Osteoblast (primary cell): ENCODE results near the gene LRRC36. TPM values are rescaled to one million over a fixed set of nuclear protein-coding genes. Genes with fewer than 3 reads are reported as not detected.

Experiments used
- DNase-seq: peaks from one replicate; pipeline ENCODE4 v3.0.0; 2011; ENCODE audit warnings: low spot score, mixed read lengths; ENCODE audit not compliant: insufficient read length; ENCODE audit errors: missing footprints
- H2AFZ ChIP-seq: 2 replicates; pipeline ENCODE4 v1.6.0; 2011; ENCODE audit warnings: mild to moderate bottlenecking, low read length
- H3K27ac ChIP-seq: 2 replicates; pipeline ENCODE4 v1.5.1; 2011; ENCODE audit warnings: mild to moderate bottlenecking, low read depth, low read length, moderate library complexity
- H3K27me3 ChIP-seq: 2 replicates; pipeline ENCODE4 v1.6.0; 2012; ENCODE audit warnings: mild to moderate bottlenecking, control low read depth, inconsistent platforms, low read length, moderate library complexity; ENCODE audit not compliant: insufficient read depth
- H3K36me3 ChIP-seq: 2 replicates; pipeline ENCODE4 v1.5.1; 2011; ENCODE audit warnings: mild to moderate bottlenecking, low read length, control low read depth, moderate library complexity; ENCODE audit not compliant: insufficient read depth
- H3K4me1 ChIP-seq: 2 replicates; pipeline ENCODE4 v1.5.1; 2011; ENCODE audit warnings: mild to moderate bottlenecking, low read length, control low read depth, moderate library complexity; ENCODE audit not compliant: insufficient read depth
- H3K4me2 ChIP-seq: 2 replicates; pipeline ENCODE4 v1.6.0; 2011; ENCODE audit warnings: mild to moderate bottlenecking, low read length; ENCODE audit not compliant: insufficient read depth
- H3K4me3 ChIP-seq: fragments of 200-600 bp; sonication (generic); 3 replicates; pipeline ENCODE4 v1.5.1; 2012; ENCODE audit warnings: mild to moderate bottlenecking, low read length, inconsistent platforms; ENCODE audit not compliant: insufficient read depth
- H3K79me2 ChIP-seq: 2 replicates; pipeline ENCODE4 v1.6.0; 2012; ENCODE audit warnings: mild to moderate bottlenecking, low read length, control low read depth, inconsistent platforms; ENCODE audit not compliant: insufficient read depth
- H3K9me3 ChIP-seq: 2 replicates; pipeline ENCODE4 v1.5.1; 2011; ENCODE audit warnings: low read depth, low read length, control low read depth
- H4K20me1 ChIP-seq: 2 replicates; pipeline ENCODE4 v1.6.0; 2012; ENCODE audit warnings: mild to moderate bottlenecking, low read length, control low read depth; ENCODE audit not compliant: insufficient read depth
- CTCF ChIP-seq: IDR thresholded peaks from 2 replicates; pipeline ENCODE4 v1.5.1; 2011; ENCODE audit warnings: mild to moderate bottlenecking, low read depth, low read length, moderate library complexity; ENCODE audit errors: extremely low read depth
- total RNA-seq: library from RNA; depleted of rRNA; stranded (reverse); fragments of >200 nt; gene quantifications from 2 replicates; pipeline ENCODE4 v1.2.3, GENCODE V29; 2012

LRRC36 gene
- total RNA-seq, 1 donor = not detected

- no peak for TF ChIP-seq CTCF
- H3K27me3 ChIP-seq = peaks cover 2% of the 10 kb centered on the region
Measured at GRCh38 chr16:67342616-67343015, 16.0 kb downstream of the LRRC36 start.

GRCh38 chr16:67345401-67345800 lies 18.8 kb downstream of the LRRC36 start:
- DNase-seq = no peak
- no peak for TF ChIP-seq CTCF
- Histone ChIP-seq H3K36me3 (no peaks in the 10 kb centered on the region), H3K4me1 (no peaks in the 10 kb centered on the region), H3K27me3 (peaks cover 4% of the 10 kb centered on the region), H2AFZ (no peak overlapping the region), H3K27ac (no peak overlapping the region), H3K9me3 (no peaks in the 10 kb centered on the region), H4K20me1 (no peaks in the 10 kb centered on the region), H3K4me2 (no peak overlapping the region), H3K4me3 (no peak overlapping the region), H3K79me2 (no peaks in the 10 kb centered on the region)

More at GRCh38 chr16:67342616-67343015, 16.0 kb downstream of the LRRC36 start:
- H3K4me2 ChIP-seq = no peak overlapping the region
- no peak overlapping the region for H3K27ac ChIP-seq
- H2AFZ ChIP-seq = no peak overlapping the region
- H3K79me2 ChIP-seq = no peaks in the 10 kb centered on the region
- H3K36me3 ChIP-seq = no peaks in the 10 kb centered on the region
- no peaks in the 10 kb centered on the region for H3K4me1 ChIP-seq
- no peaks in the 10 kb centered on the region for H3K9me3 ChIP-seq
- H4K20me1 ChIP-seq = no peaks in the 10 kb centered on the region
- H3K4me3 ChIP-seq = no peak overlapping the region
- no peak for DNase-seq

- Histone ChIP-seq H3K36me3 (no peaks in the 10 kb centered on the region), H3K27me3 (peaks cover 4% of the 10 kb centered on the region), H3K4me1 (no peaks in the 10 kb centered on the region), H3K9me3 (no peaks in the 10 kb centered on the region), H3K4me3 (no peak overlapping the region), H3K27ac (no peak overlapping the region), H3K79me2 (no peaks in the 10 kb centered on the region), H3K4me2 (no peak overlapping the region), H4K20me1 (no peaks in the 10 kb centered on the region), H2AFZ (no peak overlapping the region)
- DNase-seq = no peak
- no peak for TF ChIP-seq CTCF
Measured at GRCh38 chr16:67346341-67346740, 19.7 kb downstream of the LRRC36 start.

- TF ChIP-seq CTCF = peak; percentile 60
- no peak for DNase-seq
- H2AFZ ChIP-seq = no peak overlapping the region
- H4K20me1 ChIP-seq = no peaks in the 10 kb centered on the region
- no peaks in the 10 kb centered on the region for H3K9me3 ChIP-seq
- no peak overlapping the region for H3K27ac ChIP-seq
- no peaks in the 10 kb centered on the region for H3K4me1 ChIP-seq
- H3K79me2 ChIP-seq = no peaks in the 10 kb centered on the region
- H3K4me3 ChIP-seq = no peak overlapping the region
- peaks cover 4% of the 10 kb centered on the region for H3K27me3 ChIP-seq
- no peaks in the 10 kb centered on the region for H3K36me3 ChIP-seq
- no peak overlapping the region for H3K4me2 ChIP-seq
Measured at GRCh38 chr16:67349172-67349571, 22.6 kb downstream of the LRRC36 start.
